Ammon's horn (tissue), 1 donor: ENCODE measurements around the gene MMP20.
"Not testable (repeated sequence)": the region's sequence is repeated elsewhere in the genome, so short reads cannot be mapped to it uniquely, and the experiment has no call there.

Experiments
- DNase-seq: peaks from one replicate; pipeline ENCODE4 v3.0.0-alpha.2; 2016; ENCODE audit warnings: low spot score

The MMP20 gene

GRCh38 chr11:102625177-102625576 lies at the start of gene MMP20:
MMP20 (minus strand) TSS chr11:102625332; CDS start chr11:102625319, 13 bp downstream.
- DNase-seq, result no peak

- DNase-seq, result no peak
These were observed 44.5 kb upstream of the MMP20 start for GRCh38 chr11:102669664-102670063.

GRCh38 chr11:102666331-102666957 lies 41.3 kb upstream of the MMP20 start:
- peak; percentile 43 for DNase-seq

GRCh38 chr11:102664001-102664752 lies 39.0 kb upstream of the MMP20 start:
- DNase-seq, result no peak

GRCh38 chr11:102662607-102663006 lies 37.5 kb upstream of the MMP20 start:
- no peak for DNase-seq

GRCh38 chr11:102661040-102661439 lies 35.9 kb upstream of the MMP20 start:
- no peak for DNase-seq

- DNase-seq, result no peak
These were observed 31.4 kb upstream of the MMP20 start for GRCh38 chr11:102656528-102656927.

GRCh38 chr11:102655547-102655946 lies 30.4 kb upstream of the MMP20 start:
- DNase-seq, result no peak

- no peak for DNase-seq
These were observed 29.6 kb upstream of the MMP20 start for GRCh38 chr11:102654761-102655160.

- DNase-seq, result no peak
These were observed 28.7 kb upstream of the MMP20 start for GRCh38 chr11:102653744-102654291.

GRCh38 chr11:102647430-102647829 lies 22.3 kb upstream of the MMP20 start:
- DNase-seq, result no peak

GRCh38 chr11:102643941-102644340 lies 18.8 kb upstream of the MMP20 start:
- no peak for DNase-seq

- no peak for DNase-seq
These were observed 15.8 kb upstream of the MMP20 start for GRCh38 chr11:102640946-102641345.

GRCh38 chr11:102639656-102640055 lies 14.5 kb upstream of the MMP20 start:
- DNase-seq, result no peak

GRCh38 chr11:102637731-102638130 lies 12.6 kb upstream of the MMP20 start:
- no peak for DNase-seq

GRCh38 chr11:102633385-102634026 lies 8.4 kb upstream of the MMP20 start:
- no peak for DNase-seq

- DNase-seq, result no peak
These were observed 6.9 kb upstream of the MMP20 start for GRCh38 chr11:102632026-102632425.

- no peak for DNase-seq
These were observed 5.7 kb upstream of the MMP20 start for GRCh38 chr11:102630598-102631448.

GRCh38 chr11:102629908-102630307 lies 4.8 kb upstream of the MMP20 start:
- not testable (repeated sequence) for DNase-seq

- no peak for DNase-seq
These were observed 1.5 kb upstream of the MMP20 start for GRCh38 chr11:102626676-102627075.

GRCh38 chr11:102623998-102624397 lies 1.1 kb downstream of the MMP20 start:
- no peak for DNase-seq

- no peak for DNase-seq
These were observed 2.0 kb downstream of the MMP20 start for GRCh38 chr11:102623128-102623527.
